Measurements from ENCODE around the gene SLC8A2. TPM values are rescaled to one million over a fixed set of nuclear protein-coding genes. Genes with fewer than 3 reads are reported as not detected.
A peak's percentile ranks its signal among the peaks of the same experiment; 100 is the strongest.

Gene SLC8A2
- total and polyA plus RNA-seq, 2 experiments from 2014 or later = 0.86 to 10.0 TPM

DNA sequence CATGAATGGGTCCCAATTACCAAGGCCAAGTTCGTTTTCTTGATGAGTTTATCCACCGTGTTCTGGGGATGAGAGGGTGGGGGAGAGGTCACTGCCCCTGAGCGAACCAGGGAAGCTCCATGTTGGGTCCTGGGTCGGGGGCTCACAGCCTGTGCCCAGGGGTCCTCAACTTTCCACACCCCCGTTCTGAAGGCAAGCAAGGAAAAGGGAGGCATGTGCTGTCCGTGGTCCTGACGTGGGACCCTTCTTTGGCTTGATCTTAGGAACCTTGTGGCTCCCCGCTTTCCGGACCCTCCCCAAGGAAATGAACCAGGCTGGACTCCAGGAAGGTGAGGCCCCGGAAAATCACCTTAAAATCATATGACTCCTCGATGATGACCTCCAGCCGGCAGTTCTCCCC is 34.2 kb downstream of the SLC8A2 start (continued):
- TF ChIP-seq, protein P1, sequence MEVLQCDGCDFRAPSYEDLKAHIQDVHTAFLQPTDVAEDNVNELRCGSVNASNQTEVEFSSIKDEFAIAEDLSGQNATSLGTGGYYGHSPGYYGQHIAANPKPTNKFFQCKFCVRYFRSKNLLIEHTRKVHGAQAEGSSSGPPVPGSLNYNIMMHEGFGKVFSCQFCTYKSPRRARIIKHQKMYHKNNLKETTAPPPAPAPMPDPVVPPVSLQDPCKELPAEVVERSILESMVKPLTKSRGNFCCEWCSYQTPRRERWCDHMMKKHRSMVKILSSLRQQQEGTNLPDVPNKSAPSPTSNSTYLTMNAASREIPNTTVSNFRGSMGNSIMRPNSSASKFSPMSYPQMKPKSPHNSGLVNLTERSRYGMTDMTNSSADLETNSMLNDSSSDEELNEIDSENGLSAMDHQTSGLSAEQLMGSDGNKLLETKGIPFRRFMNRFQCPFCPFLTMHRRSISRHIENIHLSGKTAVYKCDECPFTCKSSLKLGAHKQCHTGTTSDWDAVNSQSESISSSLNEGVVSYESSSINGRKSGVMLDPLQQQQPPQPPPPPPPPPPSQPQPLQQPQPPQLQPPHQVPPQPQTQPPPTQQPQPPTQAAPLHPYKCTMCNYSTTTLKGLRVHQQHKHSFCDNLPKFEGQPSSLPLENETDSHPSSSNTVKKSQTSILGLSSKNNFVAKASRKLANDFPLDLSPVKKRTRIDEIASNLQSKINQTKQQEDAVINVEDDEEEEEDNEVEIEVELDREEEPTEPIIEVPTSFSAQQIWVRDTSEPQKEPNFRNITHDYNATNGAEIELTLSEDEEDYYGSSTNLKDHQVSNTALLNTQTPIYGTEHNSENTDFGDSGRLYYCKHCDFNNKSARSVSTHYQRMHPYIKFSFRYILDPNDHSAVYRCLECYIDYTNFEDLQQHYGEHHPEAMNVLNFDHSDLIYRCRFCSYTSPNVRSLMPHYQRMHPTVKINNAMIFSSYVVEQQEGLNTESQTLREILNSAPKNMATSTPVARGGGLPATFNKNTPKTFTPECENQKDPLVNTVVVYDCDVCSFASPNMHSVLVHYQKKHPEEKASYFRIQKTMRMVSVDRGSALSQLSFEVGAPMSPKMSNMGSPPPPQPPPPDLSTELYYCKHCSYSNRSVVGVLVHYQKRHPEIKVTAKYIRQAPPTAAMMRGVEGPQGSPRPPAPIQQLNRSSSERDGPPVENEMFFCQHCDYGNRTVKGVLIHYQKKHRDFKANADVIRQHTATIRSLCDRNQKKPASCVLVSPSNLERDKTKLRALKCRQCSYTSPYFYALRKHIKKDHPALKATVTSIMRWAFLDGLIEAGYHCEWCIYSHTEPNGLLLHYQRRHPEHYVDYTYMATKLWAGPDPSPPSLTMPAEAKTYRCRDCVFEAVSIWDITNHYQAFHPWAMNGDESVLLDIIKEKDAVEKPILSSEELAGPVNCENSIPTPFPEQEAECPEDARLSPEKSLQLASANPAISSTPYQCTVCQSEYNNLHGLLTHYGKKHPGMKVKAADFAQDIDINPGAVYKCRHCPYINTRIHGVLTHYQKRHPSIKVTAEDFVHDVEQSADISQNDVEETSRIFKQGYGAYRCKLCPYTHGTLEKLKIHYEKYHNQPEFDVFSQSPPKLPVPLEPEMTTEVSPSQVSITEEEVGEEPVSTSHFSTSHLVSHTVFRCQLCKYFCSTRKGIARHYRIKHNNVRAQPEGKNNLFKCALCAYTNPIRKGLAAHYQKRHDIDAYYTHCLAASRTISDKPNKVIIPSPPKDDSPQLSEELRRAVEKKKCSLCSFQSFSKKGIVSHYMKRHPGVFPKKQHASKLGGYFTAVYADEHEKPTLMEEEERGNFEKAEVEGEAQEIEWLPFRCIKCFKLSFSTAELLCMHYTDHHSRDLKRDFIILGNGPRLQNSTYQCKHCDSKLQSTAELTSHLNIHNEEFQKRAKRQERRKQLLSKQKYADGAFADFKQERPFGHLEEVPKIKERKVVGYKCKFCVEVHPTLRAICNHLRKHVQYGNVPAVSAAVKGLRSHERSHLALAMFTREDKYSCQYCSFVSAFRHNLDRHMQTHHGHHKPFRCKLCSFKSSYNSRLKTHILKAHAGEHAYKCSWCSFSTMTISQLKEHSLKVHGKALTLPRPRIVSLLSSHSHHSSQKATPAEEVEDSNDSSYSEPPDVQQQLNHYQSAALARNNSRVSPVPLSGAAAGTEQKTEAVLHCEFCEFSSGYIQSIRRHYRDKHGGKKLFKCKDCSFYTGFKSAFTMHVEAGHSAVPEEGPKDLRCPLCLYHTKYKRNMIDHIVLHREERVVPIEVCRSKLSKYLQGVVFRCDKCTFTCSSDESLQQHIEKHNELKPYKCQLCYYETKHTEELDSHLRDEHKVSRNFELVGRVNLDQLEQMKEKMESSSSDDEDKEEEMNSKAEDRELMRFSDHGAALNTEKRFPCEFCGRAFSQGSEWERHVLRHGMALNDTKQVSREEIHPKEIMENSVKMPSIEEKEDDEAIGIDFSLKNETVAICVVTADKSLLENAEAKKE (CRISPR knock-in tag; IDR thresholded peaks at IDR 0.05) = no peak
- TF ChIP-seq, protein P2, sequence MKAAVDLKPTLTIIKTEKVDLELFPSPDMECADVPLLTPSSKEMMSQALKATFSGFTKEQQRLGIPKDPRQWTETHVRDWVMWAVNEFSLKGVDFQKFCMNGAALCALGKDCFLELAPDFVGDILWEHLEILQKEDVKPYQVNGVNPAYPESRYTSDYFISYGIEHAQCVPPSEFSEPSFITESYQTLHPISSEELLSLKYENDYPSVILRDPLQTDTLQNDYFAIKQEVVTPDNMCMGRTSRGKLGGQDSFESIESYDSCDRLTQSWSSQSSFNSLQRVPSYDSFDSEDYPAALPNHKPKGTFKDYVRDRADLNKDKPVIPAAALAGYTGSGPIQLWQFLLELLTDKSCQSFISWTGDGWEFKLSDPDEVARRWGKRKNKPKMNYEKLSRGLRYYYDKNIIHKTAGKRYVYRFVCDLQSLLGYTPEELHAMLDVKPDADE (IDR thresholded peaks at IDR 0.05) = no peak
- TF ChIP-seq EZH2phosphoT487 (IDR thresholded peaks at IDR 0.05; ENCODE audit: unreplicated experiment) (no peak), ZNF114 (CRISPR knock-in tag; IDR thresholded peaks at IDR 0.05) (no peak)
- TF ChIP-seq, protein P3, sequence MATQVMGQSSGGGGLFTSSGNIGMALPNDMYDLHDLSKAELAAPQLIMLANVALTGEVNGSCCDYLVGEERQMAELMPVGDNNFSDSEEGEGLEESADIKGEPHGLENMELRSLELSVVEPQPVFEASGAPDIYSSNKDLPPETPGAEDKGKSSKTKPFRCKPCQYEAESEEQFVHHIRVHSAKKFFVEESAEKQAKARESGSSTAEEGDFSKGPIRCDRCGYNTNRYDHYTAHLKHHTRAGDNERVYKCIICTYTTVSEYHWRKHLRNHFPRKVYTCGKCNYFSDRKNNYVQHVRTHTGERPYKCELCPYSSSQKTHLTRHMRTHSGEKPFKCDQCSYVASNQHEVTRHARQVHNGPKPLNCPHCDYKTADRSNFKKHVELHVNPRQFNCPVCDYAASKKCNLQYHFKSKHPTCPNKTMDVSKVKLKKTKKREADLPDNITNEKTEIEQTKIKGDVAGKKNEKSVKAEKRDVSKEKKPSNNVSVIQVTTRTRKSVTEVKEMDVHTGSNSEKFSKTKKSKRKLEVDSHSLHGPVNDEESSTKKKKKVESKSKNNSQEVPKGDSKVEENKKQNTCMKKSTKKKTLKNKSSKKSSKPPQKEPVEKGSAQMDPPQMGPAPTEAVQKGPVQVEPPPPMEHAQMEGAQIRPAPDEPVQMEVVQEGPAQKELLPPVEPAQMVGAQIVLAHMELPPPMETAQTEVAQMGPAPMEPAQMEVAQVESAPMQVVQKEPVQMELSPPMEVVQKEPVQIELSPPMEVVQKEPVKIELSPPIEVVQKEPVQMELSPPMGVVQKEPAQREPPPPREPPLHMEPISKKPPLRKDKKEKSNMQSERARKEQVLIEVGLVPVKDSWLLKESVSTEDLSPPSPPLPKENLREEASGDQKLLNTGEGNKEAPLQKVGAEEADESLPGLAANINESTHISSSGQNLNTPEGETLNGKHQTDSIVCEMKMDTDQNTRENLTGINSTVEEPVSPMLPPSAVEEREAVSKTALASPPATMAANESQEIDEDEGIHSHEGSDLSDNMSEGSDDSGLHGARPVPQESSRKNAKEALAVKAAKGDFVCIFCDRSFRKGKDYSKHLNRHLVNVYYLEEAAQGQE (IDR thresholded peaks at IDR 0.05; ENCODE audit: unreplicated experiment) = peak; percentile 86
